ENCODE measurements around the gene THSD4. TPM values are rescaled to one million over a fixed set of nuclear protein-coding genes. Genes with fewer than 3 reads are reported as not detected.

THSD4 gene
- total and polyA plus RNA-seq, 2 of the 8 experiments (the other 6 are each of a cell fraction or from before 2014, with no cell fraction given): 2.5 to 6.2 TPM

- DNase-seq (ENCODE audit: low read depth in 1 of 2, low spot score in 2 of 2) (no peak), FAIRE-seq (no peak)
- H3K79me2 ChIP-seq (ENCODE audit: control insufficient read depth in 1 of 2, insufficient read depth in 2 of 2, low read length in 2 of 2): no peaks in the 10 kb centered on the region
- no peaks in the 10 kb centered on the region for H3K79me1 ChIP-seq (ENCODE audit: low read depth, low read length)
- H3K56ac ChIP-seq (replicated peaks; ENCODE audit: insufficient read length, low read depth, low read length): no peak overlapping the region
- H4K5ac ChIP-seq (ENCODE audit: insufficient read length, low read depth, low read length): no peak overlapping the region
- no peak overlapping the region for H2BK5ac ChIP-seq (ENCODE audit: low read depth, low read length)
- H3K27ac ChIP-seq (ENCODE audit: low read depth, low read length): no peak overlapping the region
- no peak for TF ChIP-seq KDM5A (IDR thresholded peaks at IDR 0.05; ENCODE audit: low read length)
- TF ChIP-seq, protein P1, sequence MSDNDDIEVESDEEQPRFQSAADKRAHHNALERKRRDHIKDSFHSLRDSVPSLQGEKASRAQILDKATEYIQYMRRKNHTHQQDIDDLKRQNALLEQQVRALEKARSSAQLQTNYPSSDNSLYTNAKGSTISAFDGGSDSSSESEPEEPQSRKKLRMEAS (IDR thresholded peaks at IDR 0.05): no peak
- TF ChIP-seq TEAD4 (IDR thresholded peaks at IDR 0.05; ENCODE audit: low read depth, low read length): no peak
- no peak for TF ChIP-seq YY1 (IDR thresholded peaks at IDR 0.05; ENCODE audit: low read depth, low read length)
- TF ChIP-seq, protein P2, sequence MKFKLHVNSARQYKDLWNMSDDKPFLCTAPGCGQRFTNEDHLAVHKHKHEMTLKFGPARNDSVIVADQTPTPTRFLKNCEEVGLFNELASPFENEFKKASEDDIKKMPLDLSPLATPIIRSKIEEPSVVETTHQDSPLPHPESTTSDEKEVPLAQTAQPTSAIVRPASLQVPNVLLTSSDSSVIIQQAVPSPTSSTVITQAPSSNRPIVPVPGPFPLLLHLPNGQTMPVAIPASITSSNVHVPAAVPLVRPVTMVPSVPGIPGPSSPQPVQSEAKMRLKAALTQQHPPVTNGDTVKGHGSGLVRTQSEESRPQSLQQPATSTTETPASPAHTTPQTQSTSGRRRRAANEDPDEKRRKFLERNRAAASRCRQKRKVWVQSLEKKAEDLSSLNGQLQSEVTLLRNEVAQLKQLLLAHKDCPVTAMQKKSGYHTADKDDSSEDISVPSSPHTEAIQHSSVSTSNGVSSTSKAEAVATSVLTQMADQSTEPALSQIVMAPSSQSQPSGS (IDR thresholded peaks at IDR 0.05; ENCODE audit: low read length): no peak
- TF ChIP-seq BACH1 (IDR thresholded peaks at IDR 0.05; ENCODE audit: low read length): no peak
- no peak overlapping the region for H3K18ac ChIP-seq (ENCODE audit: extremely low read depth, low read length)
- H2BK20ac ChIP-seq (ENCODE audit: low read length): no peak overlapping the region
- CTCF ChIA-PET (ENCODE audit: partially characterized antibody): interaction anchor here (0.8 kb wide), 1 partner anchor 33 kb away, joined by 4 read pairs; no protein-coding TSS in a partner anchor
- no peak overlapping the region for H2AK5ac ChIP-seq (ENCODE audit: low read depth, low read length)
- POLR2A ChIA-PET (ENCODE audit: partially characterized antibody): no interaction called here
- H2BK15ac ChIP-seq (ENCODE audit: low read length): no peak overlapping the region
- H3K9ac ChIP-seq (replicated peaks in 1 of 4; ENCODE audit: extremely low read depth in 1 of 4, low read depth in 3 of 4, low read length in 3 of 4): no peak overlapping the region
- no peaks in the 10 kb centered on the region for H4K20me1 ChIP-seq (replicated peaks in 1 of 2; ENCODE audit: control insufficient read depth in 1 of 2, insufficient read depth in 2 of 2, low read length in 2 of 2)
- H3K36me3 ChIP-seq (ENCODE audit: control insufficient read depth in 2 of 4, insufficient read depth in 4 of 4, low read length in 3 of 4): no peaks in the 10 kb centered on the region
- no peak overlapping the region for H2BK120ac ChIP-seq (replicated peaks; ENCODE audit: low read depth, low read length)
- H3K4me2 ChIP-seq (ENCODE audit: insufficient read depth in 1 of 2, low read depth in 2 of 2, low read length in 2 of 2): no peak overlapping the region
- no peak overlapping the region for H4K91ac ChIP-seq (replicated peaks; ENCODE audit: insufficient read length, low read length)
- H3K23me2 ChIP-seq (ENCODE audit: low read depth, low read length): no peaks in the 10 kb centered on the region
- H3K4me1 ChIP-seq (replicated peaks in 1 of 4; ENCODE audit: control insufficient read depth in 3 of 4, insufficient read depth in 4 of 4, low read length in 3 of 4): no peaks in the 10 kb centered on the region
- no peak overlapping the region for H2AFZ ChIP-seq (ENCODE audit: low read length)
- peaks cover 0 to 10% (median 3%) of the 10 kb centered on the region in 4 experiments; a peak in 5 of 7 replicates for H3K27me3 ChIP-seq (replicated peaks in 1 of 4; ENCODE audit: control insufficient read depth in 3 of 4, extremely low read depth in 1 of 4, insufficient read depth in 3 of 4, low read length in 3 of 4)
- 0 out of 4 replicates have a peak, but pooled peaks cover 3 to 4% of the 10 kb centered on the region in 2 experiments for H3K9me3 ChIP-seq (ENCODE audit: insufficient read depth in 2 of 2, low read depth in 1 of 2, low read length in 1 of 2)
- H3K4me3 ChIP-seq (ENCODE audit: extremely low read depth in 1 of 4, insufficient read depth in 2 of 4, low read depth in 3 of 4, low read length in 4 of 4): no peak overlapping the region
- no peak overlapping the region for H3K14ac ChIP-seq (ENCODE audit: insufficient read length)
- no peak overlapping the region for H4K8ac ChIP-seq (ENCODE audit: extremely low read depth, insufficient read depth, low read length)
- 83% methylated on average over 6 of the region's 6 CpGs; no CpG with 5 or more reads in 1 of the 2 experiments for WGBS, 2 experiments (ENCODE audit: extremely low coverage in 1 of 2, insufficient coverage in 1 of 2, insufficient read length in 1 of 2, insufficient replicate concordance in 2 of 2, low coverage in 1 of 2, low lambda C conversion rate in 2 of 2, missing lambda C conversion rate in 1 of 2)
- H3K23ac ChIP-seq (ENCODE audit: insufficient read length): no peak overlapping the region
- H2BK12ac ChIP-seq (ENCODE audit: low read depth, low read length): no peak overlapping the region
- no peak overlapping the region for H3K4ac ChIP-seq (replicated peaks; ENCODE audit: insufficient read length, low read depth, low read length)
These were observed 36.6 kb upstream of the THSD4 start for GRCh38 chr15:71078506-71079207.

Data from H1 (cell line).